Activated CD4-positive, alpha-beta T cell treated with anti-CD3 and anti-CD28 coated beads, Interleukin-2, amount 50 U/mL, for 4 hours (primary cell): Measurements from ENCODE around the gene KCNC4.

Source experiments
- DNase-seq, 2 experiments: peaks; one replicate each; pipeline ENCODE4 v3.0.0-alpha.2; 2020

Gene KCNC4

DNA sequence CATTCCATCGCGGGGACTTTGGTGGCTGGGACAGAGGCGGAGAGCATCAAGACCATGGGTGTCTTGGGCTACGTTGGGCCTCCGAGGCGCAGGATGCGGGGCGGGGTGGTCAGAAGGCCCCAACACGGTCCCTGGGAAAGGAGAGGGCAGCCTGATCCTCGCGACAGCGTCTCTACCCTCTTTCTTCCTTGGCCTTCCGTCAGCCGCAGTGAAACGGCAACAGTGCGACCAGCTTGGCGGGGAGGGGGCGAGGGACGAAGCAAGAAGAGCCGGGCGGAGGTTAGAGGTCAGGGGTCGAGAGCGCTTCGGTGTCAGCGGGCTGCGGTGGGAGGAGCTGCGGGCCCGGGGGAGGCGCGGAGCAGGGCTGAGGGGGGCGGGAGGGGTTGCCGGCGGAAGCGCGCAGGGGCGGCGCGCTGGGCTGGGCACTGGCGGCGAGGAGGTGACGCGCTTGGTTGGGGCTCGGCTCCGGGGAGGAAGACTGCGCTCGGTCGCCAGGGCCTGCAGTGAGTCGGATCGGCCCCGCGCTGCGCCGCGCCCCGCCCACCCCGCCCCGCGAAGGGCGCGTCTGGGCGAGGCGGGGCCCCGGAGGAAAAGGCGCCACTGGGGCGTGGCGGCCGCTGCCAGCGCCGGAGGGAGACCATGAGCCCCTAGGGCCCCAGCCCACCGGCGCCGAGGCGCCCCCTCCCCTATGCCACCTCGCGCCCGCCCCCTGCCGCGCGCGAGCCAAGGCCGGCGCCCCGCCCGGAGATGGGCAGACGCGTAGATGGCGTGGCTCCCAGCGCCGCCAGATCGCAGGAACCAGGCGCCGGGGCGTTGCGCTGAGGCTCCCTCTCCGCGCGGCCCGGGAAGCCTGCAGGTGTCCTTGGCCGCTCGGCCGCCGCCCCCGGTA lies at the start of gene KCNC4:
Gene KCNC4 (plus strand): TSS at position 600 of the 889 bp plus-strand sequence. CDS start 1,186 bp downstream, outside the sequence.
- DNase-seq = peak; percentile 88 to 90

DNA sequence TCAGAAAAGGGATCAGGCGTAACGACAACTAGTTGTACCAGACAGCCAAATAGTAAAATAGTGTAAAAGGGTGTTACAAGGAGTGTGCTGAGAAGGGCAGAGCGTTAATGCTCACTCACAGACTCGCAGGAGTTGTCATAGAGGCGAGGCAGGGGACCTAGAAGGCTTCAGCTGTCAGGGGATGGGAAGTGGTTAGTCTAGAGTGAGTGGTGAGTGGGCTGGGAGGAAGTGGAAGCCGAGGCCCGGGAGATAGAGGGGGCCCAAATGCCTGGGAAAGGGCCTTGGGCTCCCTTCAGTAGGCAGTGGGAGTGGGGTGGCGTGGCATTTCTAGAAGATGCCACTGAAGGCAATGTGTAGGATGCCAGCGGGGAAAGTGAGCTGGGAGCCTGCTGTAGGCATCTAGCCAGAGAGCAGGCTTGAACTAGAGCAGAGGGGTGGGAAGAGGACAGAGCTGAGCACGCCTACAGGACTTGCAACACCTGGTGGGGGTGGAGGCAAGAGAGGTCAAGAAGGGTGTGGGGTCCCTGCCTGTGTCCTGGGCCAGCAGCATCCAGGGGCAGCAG lies 49.5 kb upstream of the KCNC4 start:
- no peak for DNase-seq

DNA sequence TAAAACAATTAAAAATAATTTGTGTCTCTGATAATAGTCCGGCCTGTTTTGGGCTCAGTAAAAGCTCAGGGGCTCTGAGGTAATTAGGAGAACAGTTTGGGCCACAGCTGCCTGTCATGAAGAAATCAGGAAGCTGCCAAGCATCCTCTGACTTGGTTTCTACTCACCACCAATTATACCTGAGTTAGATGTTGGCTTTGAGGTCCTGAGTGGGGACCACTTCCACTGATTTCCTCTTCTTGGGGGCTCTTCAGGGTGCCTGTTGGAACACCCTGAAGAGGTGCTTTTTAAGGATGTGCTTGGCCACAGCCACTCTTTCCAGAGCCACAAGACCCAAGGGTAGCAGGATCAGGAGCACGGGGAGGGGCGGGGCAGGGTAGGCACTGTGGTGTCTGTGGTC lies 48.9 kb upstream of the KCNC4 start:
- DNase-seq = no peak

DNA sequence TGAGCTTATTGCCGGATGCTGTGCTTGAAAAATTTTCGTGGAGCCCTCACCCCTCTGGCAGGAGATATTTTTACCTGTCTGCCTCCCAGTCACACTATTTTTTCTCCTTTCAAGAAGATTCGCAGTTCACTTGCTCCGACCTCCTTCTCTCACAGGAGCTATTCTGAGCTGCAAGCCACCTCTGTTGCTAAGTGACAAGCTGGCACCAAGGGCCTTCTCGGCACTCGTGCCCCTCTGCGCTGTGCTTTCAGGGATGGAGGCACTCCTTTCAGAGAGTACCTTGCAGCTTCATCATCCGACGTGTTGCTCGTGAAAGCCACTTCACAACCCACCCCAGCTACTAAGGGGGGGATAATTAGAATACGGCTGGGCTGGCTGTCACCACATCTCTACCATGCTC lies 48.3 kb upstream of the KCNC4 start:
- no peak for DNase-seq

DNA sequence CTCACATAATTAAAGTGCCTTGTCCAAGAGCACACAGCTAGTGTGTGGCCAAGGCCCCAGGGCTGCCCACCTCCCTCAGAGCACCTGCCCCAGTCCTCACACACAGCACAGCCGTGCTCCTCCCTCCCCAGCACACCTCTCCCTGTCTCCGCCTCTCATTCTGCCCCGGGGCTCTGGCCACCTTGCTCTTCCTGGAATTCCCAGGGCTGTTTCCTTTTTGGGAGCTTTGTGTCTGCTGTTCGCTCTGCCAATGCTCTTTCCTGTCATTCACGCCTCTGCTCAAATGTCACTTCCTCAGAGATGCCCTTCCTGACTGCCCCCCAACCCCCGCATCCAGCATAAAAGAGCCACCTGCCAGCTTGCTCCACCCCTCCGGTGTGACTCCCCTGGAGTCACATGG lies 46.5 kb upstream of the KCNC4 start:
- no peak for DNase-seq

DNA sequence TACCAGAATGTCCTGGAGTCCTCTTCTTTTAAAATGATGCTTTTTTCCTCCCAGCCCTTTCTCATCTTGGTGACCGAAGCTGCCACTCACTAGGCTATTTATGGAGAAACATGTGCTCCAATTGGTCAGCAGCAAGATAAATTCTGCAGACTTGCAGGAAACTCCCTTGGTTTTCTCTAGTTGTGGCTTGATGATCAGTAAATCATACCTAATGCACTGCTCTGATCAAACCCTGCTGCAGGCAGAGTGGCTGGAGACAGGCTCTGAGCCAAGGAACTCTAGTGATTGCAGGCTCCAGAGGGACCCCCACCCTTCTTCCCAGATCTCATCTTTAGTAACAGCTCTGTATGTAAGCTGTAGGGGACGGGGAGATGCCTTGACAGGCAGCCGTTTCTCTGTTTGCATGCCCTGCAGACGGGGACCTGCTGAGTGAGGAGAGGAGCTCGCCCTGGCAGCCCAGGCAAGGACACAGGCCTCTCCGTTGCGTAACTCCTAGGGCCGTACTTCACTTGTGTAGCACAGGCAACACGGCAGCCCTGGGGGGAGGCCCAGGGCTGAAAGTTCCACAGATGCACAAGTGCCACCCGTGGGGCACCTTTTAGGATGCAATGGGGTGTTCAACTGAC lies 45.3 kb upstream of the KCNC4 start:
- DNase-seq = no peak

DNA sequence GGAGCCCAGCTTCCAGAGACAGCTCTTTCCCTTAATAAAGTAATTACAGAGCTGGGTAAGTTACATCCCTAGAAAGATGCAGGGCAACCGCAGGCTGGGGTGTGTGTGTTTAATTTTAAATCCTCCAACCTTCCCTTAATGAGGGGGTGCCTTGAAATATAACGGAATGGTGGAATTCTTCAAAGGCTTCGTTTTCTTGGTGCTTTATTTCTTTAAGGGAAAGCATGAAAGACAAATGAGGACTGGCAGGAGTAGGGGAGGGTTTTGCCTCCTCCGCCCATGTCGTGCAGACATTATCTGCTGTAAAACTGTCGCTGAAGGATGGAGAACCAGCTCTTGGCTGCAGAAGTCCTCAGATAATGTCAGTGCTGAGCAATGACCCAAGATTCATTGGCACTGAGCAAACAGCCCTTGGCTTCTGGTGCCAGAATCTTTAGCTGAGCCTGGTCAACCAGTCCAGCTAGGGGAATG lies 44.3 kb upstream of the KCNC4 start:
- DNase-seq = no peak

DNA sequence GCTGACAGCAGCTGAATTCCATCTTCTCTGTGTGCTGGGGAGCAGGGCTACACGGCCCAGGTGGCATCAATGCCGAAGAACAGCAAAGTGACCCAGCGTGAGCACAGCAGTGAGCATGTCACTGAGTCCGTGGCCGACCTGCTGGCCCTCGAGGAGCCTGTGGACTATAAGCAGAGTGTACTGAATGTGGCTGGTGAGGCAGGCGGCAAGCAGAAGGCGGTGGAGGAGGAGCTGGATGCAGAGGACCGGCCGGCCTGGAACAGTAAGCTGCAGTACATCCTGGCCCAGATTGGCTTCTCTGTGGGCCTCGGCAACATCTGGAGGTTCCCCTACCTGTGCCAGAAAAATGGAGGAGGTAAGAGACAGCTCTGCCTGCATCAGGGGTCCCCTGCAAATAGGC lies 43.3 kb upstream of the KCNC4 start:
- DNase-seq = no peak

DNA sequence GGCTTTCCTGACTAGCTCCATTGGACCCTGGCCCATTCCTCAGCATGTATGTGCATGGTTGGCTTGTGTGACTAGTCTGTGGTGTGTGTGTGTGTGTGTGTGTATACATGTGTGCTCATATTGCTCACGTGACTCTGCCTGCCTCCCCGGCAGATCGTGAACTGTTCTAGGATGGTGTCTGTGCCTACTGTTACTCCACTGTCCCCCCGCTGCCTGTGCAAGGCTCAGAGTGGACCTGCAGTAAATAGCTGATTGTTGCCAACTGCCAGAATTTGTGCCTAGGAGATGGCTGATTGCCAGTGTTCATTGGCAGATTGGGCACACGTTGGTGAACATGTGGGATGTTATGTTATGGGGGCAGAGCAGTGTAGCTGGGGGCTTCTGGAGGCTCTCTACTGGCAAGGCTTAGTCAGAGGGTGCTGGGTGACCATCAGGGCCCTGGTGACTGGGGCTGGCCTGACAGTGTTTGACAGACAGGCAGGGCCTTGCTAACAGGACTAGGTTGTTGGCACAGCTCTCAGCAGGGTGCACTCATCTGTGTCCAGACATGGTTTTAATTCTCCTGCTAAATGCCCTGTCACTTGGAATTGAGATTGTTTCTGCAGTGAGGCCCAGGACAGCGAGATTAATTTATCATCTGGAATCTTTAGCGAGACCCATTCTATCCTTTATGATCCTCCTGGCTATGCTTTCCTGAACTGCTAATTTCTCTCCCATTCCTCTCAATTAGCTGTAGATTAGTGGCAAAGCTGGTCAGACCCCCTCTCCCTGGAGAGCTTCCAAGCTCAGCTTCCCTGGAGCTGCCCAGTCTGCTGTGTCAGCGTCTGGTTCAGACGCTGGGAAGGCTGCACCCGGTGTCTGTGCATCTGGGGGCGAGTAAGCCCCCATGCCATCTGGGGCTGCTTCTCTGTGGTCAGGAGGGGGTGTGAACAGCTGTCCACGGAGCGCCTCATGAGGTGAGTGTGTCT lies 39.1 kb upstream of the KCNC4 start:
- DNase-seq = no peak

DNA sequence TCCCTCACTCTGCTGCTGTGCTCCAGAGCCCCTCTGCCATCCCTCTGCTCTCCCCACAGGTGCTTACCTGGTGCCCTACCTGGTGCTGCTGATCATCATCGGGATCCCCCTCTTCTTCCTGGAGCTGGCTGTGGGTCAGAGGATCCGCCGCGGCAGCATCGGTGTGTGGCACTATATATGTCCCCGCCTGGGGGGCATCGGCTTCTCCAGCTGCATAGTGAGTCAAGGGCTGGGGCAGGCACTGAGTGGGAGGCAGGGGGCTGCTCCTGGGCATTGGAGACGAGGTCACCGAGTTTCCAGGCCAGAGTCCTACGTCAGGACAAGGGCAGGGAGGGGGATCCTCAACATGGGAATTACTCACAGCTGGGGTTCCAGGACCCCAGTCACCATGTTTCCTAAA lies 38.1 kb upstream of the KCNC4 start:
- no peak for DNase-seq

DNA sequence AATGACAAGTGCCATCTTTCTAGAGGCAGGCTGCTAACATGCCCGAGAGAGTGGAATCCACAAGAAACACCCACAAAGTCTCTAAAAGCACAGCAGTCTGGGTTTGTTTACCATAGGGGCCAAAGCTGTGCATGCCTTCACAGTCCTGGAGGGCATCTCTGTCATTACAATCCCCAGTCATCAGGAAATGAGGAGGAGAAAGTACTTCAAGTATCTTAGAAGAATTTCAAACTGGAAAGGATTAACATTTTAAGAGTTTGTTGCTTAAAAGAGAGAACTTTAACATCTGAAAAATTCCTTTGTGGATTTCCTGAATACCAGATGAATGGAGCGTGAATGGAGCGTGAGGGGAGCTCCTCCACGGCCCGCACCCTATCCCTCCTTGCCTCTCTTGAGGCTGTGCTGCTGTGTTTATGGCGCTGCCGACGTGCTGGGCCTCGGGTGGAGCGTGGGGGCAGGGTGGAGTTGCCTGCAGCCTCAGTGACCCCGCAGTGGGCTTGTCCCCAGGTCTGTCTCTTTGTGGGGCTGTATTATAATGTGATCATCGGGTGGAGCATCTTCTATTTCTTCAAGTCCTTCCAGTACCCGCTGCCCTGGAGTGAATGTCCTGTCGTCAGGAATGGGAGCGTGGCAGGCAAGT lies 36.5 kb upstream of the KCNC4 start:
- no peak for DNase-seq

DNA sequence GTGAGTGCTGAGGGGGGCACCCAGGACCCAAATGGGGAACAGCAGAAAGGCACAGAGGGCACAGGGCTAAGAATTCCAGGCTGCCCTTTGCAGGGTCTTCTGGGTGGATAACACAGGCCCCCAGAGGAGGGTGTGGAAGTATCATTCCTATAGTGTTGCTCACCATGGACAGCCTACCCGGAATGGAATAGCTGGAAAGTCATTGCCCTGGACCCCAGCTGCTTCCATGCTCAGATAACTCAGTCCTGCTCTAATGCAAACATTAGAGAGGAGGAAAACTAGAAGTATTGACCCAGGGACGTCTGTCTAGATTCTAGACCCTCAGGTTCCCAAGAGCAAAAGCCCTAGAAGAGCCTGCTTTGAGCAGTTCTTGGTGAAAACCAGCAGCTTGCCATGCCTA lies 35.2 kb upstream of the KCNC4 start:
- no peak for DNase-seq

DNA sequence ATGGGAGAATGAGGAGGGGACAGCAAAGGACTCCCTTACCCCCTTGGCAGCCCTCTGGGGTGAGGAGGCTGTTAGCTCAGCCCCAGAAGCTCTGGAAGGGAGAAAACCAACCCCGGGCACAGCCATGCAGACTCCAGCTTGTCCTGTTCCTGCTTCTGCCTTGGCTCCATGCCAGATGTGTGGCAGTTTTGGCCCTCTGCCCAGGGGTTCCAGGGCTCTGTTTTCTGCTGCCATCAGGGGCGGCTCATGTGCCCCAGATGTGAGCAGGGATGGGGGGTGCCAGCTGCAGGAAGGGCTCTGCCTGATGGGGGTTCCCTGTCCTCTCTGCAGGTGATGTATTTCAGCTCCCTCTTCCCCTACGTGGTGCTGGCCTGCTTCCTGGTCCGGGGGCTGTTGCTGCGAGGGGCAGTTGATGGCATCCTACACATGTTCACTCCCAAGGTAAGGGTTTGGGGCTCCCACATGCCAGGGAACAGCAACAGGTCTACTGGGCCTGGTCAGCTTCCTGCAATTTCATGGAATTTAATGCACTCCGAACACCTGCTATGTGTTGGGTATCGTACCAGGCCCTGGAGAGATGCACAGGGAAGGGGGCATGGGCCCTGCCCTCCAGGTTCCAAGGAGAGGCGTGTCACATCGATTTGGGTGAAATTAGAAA lies 33.7 kb upstream of the KCNC4 start:
- DNase-seq = no peak

DNA sequence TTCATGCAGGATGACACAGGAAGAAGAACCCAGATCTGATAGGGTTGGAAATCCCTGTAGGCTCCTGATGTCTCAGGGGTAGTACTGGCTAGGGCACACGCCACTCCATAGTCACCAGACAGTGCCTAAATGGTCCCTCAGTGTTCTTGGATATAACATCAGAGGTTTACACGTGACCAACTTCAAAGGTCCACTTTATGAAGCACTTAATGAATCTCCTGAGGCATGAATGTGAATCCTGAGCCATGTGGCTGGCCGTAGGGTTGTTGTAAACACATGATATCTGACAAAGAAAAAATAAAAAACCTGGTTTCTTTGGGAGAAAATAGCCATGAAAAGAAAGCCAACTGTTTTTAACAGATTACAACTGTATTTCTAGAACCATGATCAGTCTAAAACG lies 32.3 kb upstream of the KCNC4 start:
- no peak for DNase-seq

DNA sequence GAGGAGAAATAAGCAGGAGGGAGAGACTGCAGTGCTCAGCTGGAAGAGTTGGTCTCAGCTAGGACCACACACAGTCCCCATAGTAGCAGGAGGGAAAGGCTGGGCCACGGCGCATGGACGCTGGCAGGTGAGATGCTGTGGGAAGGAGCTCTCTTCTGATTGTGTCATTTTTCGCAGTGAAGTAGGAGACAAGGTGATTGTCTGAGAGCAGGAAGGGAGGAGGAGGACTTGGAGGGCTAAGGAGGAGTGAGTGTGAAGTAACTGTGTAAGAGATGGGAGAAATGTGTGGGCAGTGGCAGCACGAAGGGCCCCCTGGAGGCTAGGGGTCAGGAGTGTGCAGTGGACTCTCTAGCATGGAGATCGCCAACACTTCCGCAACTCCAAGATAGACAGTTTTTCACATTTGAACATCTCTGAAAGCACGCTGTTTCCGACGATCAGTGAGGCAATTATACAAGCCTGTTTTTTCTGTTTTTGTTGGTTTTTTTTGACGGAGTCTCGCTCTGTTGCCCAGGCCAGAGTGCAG lies 26.4 kb upstream of the KCNC4 start:
- DNase-seq = no peak

DNA sequence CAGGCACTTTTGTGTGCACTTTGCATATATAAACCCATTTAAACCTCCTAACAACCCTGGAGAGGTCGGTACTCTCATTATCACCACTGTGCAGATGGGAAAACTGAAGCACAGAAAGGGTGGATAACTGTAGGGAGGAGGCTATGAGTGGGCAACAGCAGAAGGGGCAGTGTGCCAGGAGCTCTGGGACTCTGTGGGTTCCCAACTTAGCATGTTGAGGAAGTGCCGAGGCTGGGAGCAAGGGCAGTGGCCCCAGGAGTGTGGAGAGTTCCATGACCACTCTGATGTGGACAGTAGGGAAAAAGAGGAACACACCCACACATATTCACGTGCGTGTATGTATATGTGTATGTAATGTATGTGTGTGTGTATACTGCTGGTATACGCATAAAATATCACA lies 25.7 kb upstream of the KCNC4 start:
- DNase-seq = no peak

DNA sequence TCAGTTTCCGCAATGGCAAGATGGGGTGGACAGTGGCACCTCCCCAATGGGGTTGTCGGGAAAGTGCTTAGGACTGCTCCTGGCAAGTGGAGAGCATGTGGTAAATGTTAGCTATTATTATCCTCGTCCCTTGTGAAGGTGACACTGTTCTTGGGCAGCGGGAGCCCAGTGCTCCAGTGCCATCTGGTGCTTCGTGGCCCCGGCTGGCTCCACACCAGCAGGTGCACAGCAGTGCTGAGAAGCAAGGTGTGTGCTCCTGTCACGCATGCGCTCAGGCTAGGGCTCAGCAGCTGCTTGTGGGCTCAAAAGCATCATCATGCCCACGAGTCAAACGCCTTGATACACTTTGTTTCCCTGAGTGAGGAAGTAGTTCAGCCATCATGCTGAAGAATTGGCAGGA lies 24.9 kb upstream of the KCNC4 start:
- DNase-seq = no peak

DNA sequence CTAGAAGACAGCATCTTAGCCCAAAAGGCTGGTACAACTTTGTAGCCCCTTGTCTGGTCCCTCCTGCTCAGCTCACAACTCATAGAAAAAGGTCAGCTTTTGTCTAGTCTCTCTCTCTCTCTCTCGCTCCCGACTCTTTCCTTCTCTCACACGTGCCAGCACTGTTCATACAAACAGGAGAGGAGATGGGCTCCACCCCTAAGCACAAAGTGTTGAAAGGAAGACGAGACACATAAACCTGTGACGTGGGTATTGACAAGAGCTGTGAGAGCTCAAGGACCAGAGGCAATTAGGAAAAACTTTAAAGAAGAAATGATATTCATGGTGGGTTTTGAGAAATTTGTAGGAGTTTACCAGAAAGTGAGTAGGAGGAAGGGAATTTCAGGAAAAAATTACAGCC lies 23.6 kb upstream of the KCNC4 start:
- no peak for DNase-seq

DNA sequence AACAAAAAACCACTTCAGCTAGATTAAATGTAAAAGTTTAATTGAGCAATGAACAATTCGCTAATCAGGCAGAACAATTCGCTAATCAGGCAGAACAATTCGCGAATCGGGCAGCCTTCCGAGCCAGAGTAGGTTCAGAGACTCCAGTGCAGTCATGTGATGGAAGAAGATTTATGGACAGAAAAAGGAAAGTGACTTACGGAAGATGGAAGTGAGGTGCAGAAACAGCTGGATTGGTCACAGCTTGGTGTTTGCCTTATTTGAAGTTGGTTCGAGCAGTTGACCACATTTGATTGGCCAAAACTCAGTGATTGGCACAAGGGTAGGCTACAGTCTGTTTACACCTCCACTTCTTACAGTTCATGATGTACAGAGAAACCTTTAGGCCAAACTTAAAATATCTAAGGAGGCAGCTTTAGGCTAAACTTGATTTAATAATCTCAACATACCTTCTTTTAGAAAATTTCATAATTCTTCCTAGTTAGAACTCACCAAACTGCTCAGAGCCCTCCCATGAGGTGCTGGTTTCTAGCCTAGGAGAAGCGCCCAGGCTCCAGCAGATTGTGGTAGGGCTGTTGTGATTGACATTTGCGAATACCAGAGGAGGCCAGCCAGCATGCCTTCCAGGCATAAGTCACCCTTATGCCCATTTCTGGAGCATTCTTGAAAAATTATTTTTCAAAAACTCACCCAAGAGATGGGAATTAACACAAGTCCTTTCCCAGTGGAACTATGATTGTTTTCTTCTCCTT lies 22.8 kb upstream of the KCNC4 start:
- no peak for DNase-seq

DNA sequence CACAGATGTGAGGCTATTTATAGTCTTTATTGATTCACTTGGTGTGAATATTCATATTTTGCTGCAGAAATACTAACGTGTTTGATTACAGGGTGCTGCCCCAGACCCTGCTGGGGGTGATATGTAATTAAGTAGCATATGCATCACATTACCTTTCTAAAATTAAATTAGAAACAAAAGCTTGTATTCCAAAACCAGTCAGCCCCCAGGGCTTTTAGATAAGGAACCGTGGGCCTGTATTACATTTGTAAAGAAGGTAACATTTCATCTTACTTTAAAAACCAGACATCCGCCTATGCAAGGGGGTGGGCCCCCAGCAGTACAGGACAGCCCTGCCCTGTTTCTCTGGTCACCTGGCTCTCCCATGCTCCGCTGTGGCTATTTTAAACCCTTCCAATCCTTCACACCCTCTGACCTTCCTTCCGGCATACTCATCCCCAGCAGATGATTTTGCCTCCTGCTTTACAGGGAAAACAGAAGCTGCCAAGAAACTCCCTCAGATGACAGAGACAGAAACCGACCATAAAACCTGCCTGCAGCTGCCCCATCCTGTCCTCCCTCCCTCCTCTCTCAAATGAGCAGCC lies 22.0 kb upstream of the KCNC4 start:
- no peak for DNase-seq
